HL-60 (cell line): ENCODE measurements around the gene GCLC.

Source experiments
- CTCF ChIP-seq: IDR thresholded peaks from one replicate; pipeline ENCODE4 v1.5.1; 2011; ENCODE audit warnings: low read length, control low read depth, inconsistent platforms; ENCODE audit not compliant: insufficient read depth
- POLR2AphosphoS5 ChIP-seq: IDR thresholded peaks from 2 replicates; pipeline ENCODE4 v1.6.1; 2012; ENCODE audit warnings: low read depth

GRCh38 chr6:53506872-53507271 is 38.0 kb downstream of the GCLC start:
- TF ChIP-seq CTCF, result no peak
- no peak for TF ChIP-seq POLR2AphosphoS5
